Type B pancreatic cell (in vitro differentiated cells): ENCODE data around the gene RAF1. TPM values are rescaled to one million over a fixed set of nuclear protein-coding genes. Genes with fewer than 3 reads are reported as not detected.

Source experiments
- DNase-seq: peaks from one replicate; pipeline ENCODE4 v3.0.0; 2021; ENCODE audit warnings: mixed read lengths; ENCODE audit not compliant: unreplicated experiment; ENCODE audit errors: extremely low spot score
- H3K27ac Mint-ChIP-seq: 2 replicates; pipeline ENCODE4 v1.8.0; 2021; ENCODE audit warnings: mild to moderate bottlenecking, mixed read lengths
- H3K27me3 Mint-ChIP-seq: 2 replicates; pipeline ENCODE4 v1.8.0; 2021; ENCODE audit warnings: mixed read lengths
- H3K36me3 Mint-ChIP-seq: 2 replicates; pipeline ENCODE4 v1.8.0; 2021; ENCODE audit warnings: mixed read lengths
- H3K4me1 Mint-ChIP-seq: one replicate; pipeline ENCODE4 v1.8.0; 2021; ENCODE audit warnings: mixed read lengths; ENCODE audit not compliant: unreplicated experiment
- H3K4me3 Mint-ChIP-seq: 2 replicates; pipeline ENCODE4 v1.8.0; 2021; ENCODE audit warnings: mild to moderate bottlenecking, mixed read lengths
- H3K9me3 Mint-ChIP-seq: 2 replicates; pipeline ENCODE4 v1.8.0; 2021; ENCODE audit warnings: mixed read lengths
- CTCF ChIP-seq: fragments of 200-600 bp; sonication (generic); conservative IDR thresholded peaks from 2 replicates; pipeline ENCODE4 v1.5.0; 2021; ENCODE audit warnings: antibody characterized with exemption, mild to moderate bottlenecking
- total RNA-seq: library from RNA; stranded (reverse); gene quantifications from 2 replicates; pipeline ENCODE4 v1.2.1, GENCODE V29; 2021; ENCODE audit warnings: low replicate concordance

RAF1 gene
- total RNA-seq, 1 donor from 2014 or later, result 92.1 TPM

- no peak overlapping the region for H3K27ac Mint-ChIP-seq
- no peak for DNase-seq
- H3K36me3 Mint-ChIP-seq, result peaks cover 14% of the 10 kb centered on the region
- TF ChIP-seq CTCF, result no peak
- peaks cover 23% of the 10 kb centered on the region for H3K4me1 Mint-ChIP-seq
- no peak overlapping the region for H3K4me3 Mint-ChIP-seq
- H3K27me3 Mint-ChIP-seq, result no peaks in the 10 kb centered on the region
- no peaks in the 10 kb centered on the region for H3K9me3 Mint-ChIP-seq
Observed at GRCh38 chr3:12620729-12621128, 43.2 kb downstream of the RAF1 start.

GRCh38 chr3:12620305-12620704 is 43.6 kb downstream of the RAF1 start:
- peaks cover 19% of the 10 kb centered on the region for H3K4me1 Mint-ChIP-seq
- H3K4me3 Mint-ChIP-seq, result no peak overlapping the region
- no peaks in the 10 kb centered on the region for H3K9me3 Mint-ChIP-seq
- H3K27ac Mint-ChIP-seq, result no peak overlapping the region
- H3K27me3 Mint-ChIP-seq, result no peaks in the 10 kb centered on the region
- H3K36me3 Mint-ChIP-seq, result peaks cover 14% of the 10 kb centered on the region
- DNase-seq, result no peak
- no peak for TF ChIP-seq CTCF

GRCh38 chr3:12618426-12618825 is 45.5 kb downstream of the RAF1 start:
- no peaks in the 10 kb centered on the region for H3K27me3 Mint-ChIP-seq
- H3K4me3 Mint-ChIP-seq, result no peak overlapping the region
- H3K9me3 Mint-ChIP-seq, result no peaks in the 10 kb centered on the region
- H3K36me3 Mint-ChIP-seq, result peaks cover 14% of the 10 kb centered on the region
- TF ChIP-seq CTCF, result no peak
- no peak for DNase-seq
- no peak overlapping the region for H3K27ac Mint-ChIP-seq
- H3K4me1 Mint-ChIP-seq, result peaks cover 17% of the 10 kb centered on the region

- peaks cover 6% of the 10 kb centered on the region for H3K4me1 Mint-ChIP-seq
- DNase-seq, result no peak
- H3K9me3 Mint-ChIP-seq, result no peaks in the 10 kb centered on the region
- no peak for TF ChIP-seq CTCF
- H3K4me3 Mint-ChIP-seq, result no peak overlapping the region
- H3K36me3 Mint-ChIP-seq, result peaks cover 17% of the 10 kb centered on the region
- no peak overlapping the region for H3K27ac Mint-ChIP-seq
- H3K27me3 Mint-ChIP-seq, result no peaks in the 10 kb centered on the region
Observed at GRCh38 chr3:12615266-12615665, 48.7 kb downstream of the RAF1 start.

- H3K27ac Mint-ChIP-seq, result no peak overlapping the region
- no peak for TF ChIP-seq CTCF
- H3K27me3 Mint-ChIP-seq, result no peaks in the 10 kb centered on the region
- no peak for DNase-seq
- peaks cover 25% of the 10 kb centered on the region for H3K36me3 Mint-ChIP-seq
- H3K9me3 Mint-ChIP-seq, result no peaks in the 10 kb centered on the region
- H3K4me1 Mint-ChIP-seq, result peaks cover 6% of the 10 kb centered on the region
- H3K4me3 Mint-ChIP-seq, result no peak overlapping the region
Observed at GRCh38 chr3:12613250-12613649, 50.7 kb downstream of the RAF1 start.
